Measurements from ENCODE around the gene AUP1. TPM values are rescaled to one million over a fixed set of nuclear protein-coding genes. Genes with fewer than 3 reads are reported as not detected.

Gene AUP1
- total RNA-seq, 4 donors from 2014 or later = 111 to 170 (median 145) TPM

DNA sequence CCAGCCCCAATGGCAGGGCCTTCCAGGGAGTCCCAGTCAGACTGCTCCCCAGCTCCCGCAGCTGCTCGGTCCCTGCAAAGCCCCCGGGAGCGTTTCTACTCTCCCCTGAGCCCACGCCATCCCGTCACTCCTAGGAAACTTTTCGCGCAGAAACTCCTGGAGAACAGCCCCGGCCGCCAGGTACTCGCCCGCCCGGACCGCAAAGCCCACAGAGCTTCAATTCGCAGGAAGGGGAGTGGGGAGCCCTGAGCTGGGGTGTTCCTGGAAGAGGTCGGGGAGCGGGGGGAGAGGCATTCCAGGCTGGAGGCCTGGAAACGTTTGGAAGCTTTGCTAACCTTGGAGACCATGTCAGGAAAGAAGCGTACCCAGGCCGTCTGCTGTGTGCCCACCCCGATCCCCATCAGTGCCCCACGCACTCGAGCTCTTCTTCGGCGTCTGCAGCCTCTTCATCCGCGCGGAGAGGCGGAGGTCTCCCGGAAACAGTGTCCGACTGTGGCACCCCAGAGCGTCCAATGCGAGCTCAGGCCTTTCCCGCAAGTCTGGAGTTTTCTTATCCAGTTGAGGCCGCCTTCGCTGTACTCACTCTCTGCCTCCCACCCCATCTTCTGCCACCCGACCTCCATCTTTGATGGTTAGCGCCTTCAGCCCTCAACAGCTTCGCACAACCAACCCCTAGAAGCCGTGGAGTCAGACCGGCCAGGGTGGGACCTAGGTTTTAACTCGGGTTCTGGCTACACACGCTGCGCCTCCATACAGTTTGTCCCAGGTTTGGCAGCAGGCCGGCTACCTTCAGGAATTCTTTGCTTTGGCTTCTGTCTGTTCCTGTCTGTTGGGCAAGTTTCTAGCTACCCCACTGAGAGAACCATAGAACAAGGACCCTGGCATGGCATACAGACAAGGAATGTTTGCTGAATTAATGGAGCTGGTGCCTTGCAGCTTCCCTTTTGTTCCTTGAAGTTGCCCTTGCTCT, 25.7 kb downstream of the AUP1 start:
- TF ChIP-seq, protein P1, sequence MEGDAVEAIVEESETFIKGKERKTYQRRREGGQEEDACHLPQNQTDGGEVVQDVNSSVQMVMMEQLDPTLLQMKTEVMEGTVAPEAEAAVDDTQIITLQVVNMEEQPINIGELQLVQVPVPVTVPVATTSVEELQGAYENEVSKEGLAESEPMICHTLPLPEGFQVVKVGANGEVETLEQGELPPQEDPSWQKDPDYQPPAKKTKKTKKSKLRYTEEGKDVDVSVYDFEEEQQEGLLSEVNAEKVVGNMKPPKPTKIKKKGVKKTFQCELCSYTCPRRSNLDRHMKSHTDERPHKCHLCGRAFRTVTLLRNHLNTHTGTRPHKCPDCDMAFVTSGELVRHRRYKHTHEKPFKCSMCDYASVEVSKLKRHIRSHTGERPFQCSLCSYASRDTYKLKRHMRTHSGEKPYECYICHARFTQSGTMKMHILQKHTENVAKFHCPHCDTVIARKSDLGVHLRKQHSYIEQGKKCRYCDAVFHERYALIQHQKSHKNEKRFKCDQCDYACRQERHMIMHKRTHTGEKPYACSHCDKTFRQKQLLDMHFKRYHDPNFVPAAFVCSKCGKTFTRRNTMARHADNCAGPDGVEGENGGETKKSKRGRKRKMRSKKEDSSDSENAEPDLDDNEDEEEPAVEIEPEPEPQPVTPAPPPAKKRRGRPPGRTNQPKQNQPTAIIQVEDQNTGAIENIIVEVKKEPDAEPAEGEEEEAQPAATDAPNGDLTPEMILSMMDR (IDR thresholded peaks at IDR 0.05) = no peak
- TF ChIP-seq EP300 (IDR thresholded peaks at IDR 0.05) = no peak
- TF ChIP-seq POLR2AphosphoS5 (IDR thresholded peaks at IDR 0.05) = no peak
- no peak for TF ChIP-seq POLR2A (IDR thresholded peaks at IDR 0.05)
- H3K4me3 ChIP-seq = peak overlapping the region; percentile 58
- H3K9me3 ChIP-seq = no peaks in the 10 kb centered on the region
- H3K4me1 ChIP-seq = peaks cover 69% of the 10 kb centered on the region
- WGBS = 57% methylated on average over 32 of the region's 45 CpGs
- peaks cover 43% of the 10 kb centered on the region for H3K27me3 ChIP-seq
- DNase-seq (ENCODE audit: low spot score in 2 of 2) = no peak
- peaks cover 16% of the 10 kb centered on the region for H3K36me3 ChIP-seq
- H3K27ac ChIP-seq = peak overlapping the region; percentile 81

DNA sequence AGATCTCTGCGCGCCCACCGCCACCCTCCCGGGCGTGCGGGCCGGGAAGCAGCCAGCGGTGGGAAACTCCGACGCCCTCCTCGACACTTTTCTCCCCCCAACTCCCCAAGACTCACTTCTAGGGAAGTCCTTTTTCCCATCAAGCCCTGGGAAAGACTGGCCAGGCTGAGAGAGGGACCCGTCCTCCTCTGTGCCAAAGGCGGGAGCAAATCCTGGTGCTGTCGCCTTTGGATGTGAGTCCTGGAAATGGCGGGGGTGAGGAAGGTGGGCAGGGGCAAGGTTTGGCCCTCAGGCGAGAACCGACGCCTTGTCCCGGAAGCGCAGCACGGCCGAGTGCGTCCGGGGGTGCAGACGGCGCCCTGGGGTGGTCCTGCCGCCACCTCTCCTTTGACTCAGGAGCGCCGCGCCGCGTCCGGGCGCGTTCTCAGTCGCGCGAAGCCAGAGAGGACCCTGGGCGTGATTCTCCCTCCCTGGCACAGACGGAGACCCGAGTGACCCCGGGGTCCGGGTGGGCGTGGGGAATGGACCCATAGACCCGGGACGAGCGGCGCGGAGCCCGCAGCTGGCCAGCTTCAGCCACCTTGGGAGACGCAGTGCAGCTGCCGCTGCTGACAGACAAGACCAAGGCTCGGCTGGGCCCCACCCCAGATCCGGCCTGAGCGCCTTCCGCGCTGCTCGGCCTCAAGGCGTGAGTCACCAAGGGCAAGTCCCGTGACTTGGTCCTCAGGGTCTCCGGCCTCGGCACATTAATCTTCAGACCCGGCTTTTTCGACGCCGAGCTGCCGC, 26.6 kb downstream of the AUP1 start:
- WGBS = 4% methylated on average over 40 of the region's 67 CpGs
- peaks cover 16% of the 10 kb centered on the region for H3K36me3 ChIP-seq
- H3K27me3 ChIP-seq = peaks cover 52% of the 10 kb centered on the region
- TF ChIP-seq POLR2A (IDR thresholded peaks at IDR 0.05) = peak in 1 of 2 donors; percentile 51
- TF ChIP-seq, protein P1 (IDR thresholded peaks at IDR 0.05) = no peak
- peak overlapping the region; percentile 81 for H3K27ac ChIP-seq
- H3K4me3 ChIP-seq = peak overlapping the region; percentile 58
- H3K4me1 ChIP-seq = peaks cover 72% of the 10 kb centered on the region
- H3K9me3 ChIP-seq = no peaks in the 10 kb centered on the region
- DNase-seq (ENCODE audit: low spot score in 2 of 2) = peak in 1 of 2 donors; percentile 90

DNA sequence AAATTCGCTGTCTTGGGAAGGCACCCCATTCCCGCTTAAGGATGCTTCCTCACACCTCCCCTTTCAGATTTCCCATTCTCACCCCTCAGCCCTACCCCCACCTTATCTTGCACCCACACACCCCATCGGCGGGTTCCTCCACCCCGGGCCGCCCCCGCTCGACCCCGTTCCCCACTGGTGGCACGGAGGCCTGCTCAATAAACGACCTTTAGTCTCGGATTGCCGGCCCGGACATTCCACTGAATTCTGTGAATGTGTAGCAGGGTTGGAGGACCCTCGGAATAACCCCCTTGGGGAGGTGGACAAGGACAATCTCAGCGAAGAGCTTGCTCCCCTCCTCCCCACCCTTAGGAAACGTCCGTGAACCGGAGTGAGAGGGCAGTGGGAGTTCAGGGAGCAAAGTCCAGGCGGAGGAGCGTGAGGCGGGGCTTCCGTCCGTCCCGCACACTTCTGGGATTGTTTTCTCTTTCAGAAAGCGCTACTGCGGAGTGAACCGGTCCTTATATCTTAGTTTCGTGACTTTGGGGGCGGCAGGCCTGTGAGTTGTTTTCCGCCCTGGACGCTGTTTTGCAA, 27.3 kb downstream of the AUP1 start:
- H3K36me3 ChIP-seq = peaks cover 16% of the 10 kb centered on the region
- H3K4me1 ChIP-seq = peaks cover 76% of the 10 kb centered on the region
- DNase-seq (ENCODE audit: low spot score in 2 of 2) = no peak
- peaks cover 59% of the 10 kb centered on the region for H3K27me3 ChIP-seq
- peak overlapping the region; percentile 81 for H3K27ac ChIP-seq
- no peak for TF ChIP-seq POLR2A (IDR thresholded peaks at IDR 0.05)
- no peak for TF ChIP-seq EP300 (IDR thresholded peaks at IDR 0.05)
- TF ChIP-seq, protein P1 (IDR thresholded peaks at IDR 0.05) = no peak
- TF ChIP-seq POLR2AphosphoS5 (IDR thresholded peaks at IDR 0.05) = no peak
- H3K9me3 ChIP-seq = no peaks in the 10 kb centered on the region
- 26% methylated on average over 30 of the region's 32 CpGs for WGBS
- peak overlapping the region; percentile 58 for H3K4me3 ChIP-seq

DNA sequence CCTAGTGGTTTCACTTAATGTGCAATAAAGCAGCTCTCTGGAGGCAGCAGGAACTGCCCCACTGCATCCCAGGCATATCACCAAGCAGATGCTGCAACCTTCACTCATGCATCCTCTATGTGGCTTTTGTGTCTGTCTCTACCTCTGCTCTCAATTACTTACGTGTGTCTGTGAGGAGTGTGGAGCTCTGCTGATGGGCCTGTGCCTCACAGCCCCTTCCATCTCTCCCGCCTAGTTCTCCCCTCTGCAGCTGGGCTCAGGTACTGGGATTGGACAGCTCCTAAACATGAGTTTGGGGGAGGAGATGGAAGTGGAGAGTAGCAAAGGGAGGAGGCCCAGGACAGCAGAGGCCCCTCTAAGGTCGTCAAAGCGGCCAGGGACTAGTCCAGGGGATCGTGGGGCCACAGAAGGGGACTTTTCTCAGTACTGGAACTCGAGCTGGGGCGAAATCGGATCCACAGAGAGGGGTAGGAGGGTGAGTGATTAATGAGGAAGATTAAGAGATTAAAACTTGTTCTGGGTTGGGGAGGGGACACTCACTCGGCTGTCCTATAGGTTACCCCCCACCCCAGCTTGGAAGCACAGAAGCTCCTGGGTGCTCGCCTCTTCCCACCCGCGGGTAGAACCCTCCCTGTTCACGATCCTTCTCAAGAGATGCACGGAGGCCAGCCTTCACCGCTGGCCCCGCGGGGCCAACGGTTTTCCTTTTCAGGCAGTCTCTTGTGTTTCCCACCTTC, 28.0 kb downstream of the AUP1 start:
- Histone ChIP-seq H3K4me3 (no peak overlapping the region), H3K27me3 (peaks cover 61% of the 10 kb centered on the region), H3K36me3 (peaks cover 16% of the 10 kb centered on the region), H3K9me3 (no peaks in the 10 kb centered on the region), H3K4me1 (peaks cover 70% of the 10 kb centered on the region), H3K27ac (no peak overlapping the region)
- no peak for DNase-seq (ENCODE audit: low spot score in 2 of 2)
- WGBS = 80% methylated on average over 18 of the region's 18 CpGs
- TF ChIP-seq EP300 (IDR thresholded peaks at IDR 0.05) (no peak), POLR2AphosphoS5 (IDR thresholded peaks at IDR 0.05) (no peak), POLR2A (IDR thresholded peaks at IDR 0.05) (no peak)
- TF ChIP-seq, protein P1 (IDR thresholded peaks at IDR 0.05) = no peak
